ENCODE data around the gene ZGLP1. TPM values are rescaled to one million over a fixed set of nuclear protein-coding genes. Genes with fewer than 3 reads are reported as not detected.
A peak's percentile ranks its signal among the peaks of the same experiment; 100 is the strongest.

The ZGLP1 gene
- total and polyA plus RNA-seq, 2 of the 13 experiments (the other 11 are each of a cell fraction or from before 2014, with no cell fraction given) = 2.4 to 3.0 TPM

DNA sequence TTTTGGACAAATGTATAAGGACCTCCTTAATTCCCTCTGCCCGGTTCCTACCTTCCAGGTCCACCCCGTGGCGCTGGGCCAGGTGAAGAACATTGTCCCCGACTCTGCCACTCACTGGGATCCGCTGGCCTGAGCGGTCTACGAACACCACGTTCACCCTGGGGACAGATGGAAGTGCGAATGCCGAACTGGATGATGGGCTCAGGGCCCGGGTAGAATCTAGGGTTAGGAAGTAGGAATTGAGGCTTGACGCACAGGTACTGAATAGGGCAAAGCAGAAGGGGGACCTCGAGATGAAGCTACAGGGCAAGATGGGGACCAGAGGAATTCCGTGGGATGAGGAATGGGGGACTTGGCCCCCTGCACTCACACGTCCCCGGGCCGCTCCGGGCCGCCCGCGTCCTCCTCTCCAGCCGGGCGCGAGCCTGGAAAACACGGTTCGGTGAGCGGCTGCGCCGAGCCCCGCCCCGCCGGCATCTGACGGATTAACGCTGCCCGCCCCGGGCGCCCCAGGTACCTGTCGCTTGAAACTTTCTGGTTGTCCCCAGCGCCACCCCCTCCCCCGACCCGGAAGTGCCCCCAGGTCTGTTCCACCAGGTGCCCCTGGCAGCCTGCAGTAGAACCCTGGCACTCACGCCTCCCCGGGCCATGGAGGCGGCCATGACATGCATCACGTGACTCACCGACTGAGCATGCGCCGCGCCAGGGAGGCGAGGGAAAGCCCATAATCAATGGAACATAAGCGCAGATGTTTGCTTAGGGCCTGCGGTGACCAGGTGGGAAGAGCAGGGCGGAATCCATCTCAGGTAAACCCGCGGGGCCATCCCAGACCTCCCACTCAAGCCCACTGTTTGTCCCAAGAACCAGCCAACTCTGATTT, 6.0 kb upstream of the ZGLP1 start, which contains the start of gene FDX2 (continued):
- TF ChIP-seq, protein P1, sequence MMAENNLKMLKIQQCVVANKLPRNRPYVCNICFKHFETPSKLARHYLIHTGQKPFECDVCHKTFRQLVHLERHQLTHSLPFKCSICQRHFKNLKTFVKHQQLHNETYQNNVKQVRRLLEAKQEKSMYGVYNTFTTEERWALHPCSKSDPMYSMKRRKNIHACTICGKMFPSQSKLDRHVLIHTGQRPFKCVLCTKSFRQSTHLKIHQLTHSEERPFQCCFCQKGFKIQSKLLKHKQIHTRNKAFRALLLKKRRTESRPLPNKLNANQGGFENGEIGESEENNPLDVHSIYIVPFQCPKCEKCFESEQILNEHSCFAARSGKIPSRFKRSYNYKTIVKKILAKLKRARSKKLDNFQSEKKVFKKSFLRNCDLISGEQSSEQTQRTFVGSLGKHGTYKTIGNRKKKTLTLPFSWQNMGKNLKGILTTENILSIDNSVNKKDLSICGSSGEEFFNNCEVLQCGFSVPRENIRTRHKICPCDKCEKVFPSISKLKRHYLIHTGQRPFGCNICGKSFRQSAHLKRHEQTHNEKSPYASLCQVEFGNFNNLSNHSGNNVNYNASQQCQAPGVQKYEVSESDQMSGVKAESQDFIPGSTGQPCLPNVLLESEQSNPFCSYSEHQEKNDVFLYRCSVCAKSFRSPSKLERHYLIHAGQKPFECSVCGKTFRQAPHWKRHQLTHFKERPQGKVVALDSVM (CRISPR knock-in tag; IDR thresholded peaks at IDR 0.05) = no peak
- TF ChIP-seq ZNF207 (IDR thresholded peaks at IDR 0.05; ENCODE audit: borderline replicate concordance) = 0 out of 2 replicates have a peak, but pooled peaks have one; percentile 28
- TF ChIP-seq, protein P2, sequence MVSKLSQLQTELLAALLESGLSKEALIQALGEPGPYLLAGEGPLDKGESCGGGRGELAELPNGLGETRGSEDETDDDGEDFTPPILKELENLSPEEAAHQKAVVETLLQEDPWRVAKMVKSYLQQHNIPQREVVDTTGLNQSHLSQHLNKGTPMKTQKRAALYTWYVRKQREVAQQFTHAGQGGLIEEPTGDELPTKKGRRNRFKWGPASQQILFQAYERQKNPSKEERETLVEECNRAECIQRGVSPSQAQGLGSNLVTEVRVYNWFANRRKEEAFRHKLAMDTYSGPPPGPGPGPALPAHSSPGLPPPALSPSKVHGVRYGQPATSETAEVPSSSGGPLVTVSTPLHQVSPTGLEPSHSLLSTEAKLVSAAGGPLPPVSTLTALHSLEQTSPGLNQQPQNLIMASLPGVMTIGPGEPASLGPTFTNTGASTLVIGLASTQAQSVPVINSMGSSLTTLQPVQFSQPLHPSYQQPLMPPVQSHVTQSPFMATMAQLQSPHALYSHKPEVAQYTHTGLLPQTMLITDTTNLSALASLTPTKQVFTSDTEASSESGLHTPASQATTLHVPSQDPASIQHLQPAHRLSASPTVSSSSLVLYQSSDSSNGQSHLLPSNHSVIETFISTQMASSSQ (IDR thresholded peaks at IDR 0.05; ENCODE audit: low read depth) = no peak
- TF ChIP-seq, protein P2 (CRISPR knock-in tag; IDR thresholded peaks at IDR 0.05; ENCODE audit: borderline replicate concordance) = peak; percentile 43; the same call in 1 of the 2 replicates
- TF ChIP-seq, protein P3, sequence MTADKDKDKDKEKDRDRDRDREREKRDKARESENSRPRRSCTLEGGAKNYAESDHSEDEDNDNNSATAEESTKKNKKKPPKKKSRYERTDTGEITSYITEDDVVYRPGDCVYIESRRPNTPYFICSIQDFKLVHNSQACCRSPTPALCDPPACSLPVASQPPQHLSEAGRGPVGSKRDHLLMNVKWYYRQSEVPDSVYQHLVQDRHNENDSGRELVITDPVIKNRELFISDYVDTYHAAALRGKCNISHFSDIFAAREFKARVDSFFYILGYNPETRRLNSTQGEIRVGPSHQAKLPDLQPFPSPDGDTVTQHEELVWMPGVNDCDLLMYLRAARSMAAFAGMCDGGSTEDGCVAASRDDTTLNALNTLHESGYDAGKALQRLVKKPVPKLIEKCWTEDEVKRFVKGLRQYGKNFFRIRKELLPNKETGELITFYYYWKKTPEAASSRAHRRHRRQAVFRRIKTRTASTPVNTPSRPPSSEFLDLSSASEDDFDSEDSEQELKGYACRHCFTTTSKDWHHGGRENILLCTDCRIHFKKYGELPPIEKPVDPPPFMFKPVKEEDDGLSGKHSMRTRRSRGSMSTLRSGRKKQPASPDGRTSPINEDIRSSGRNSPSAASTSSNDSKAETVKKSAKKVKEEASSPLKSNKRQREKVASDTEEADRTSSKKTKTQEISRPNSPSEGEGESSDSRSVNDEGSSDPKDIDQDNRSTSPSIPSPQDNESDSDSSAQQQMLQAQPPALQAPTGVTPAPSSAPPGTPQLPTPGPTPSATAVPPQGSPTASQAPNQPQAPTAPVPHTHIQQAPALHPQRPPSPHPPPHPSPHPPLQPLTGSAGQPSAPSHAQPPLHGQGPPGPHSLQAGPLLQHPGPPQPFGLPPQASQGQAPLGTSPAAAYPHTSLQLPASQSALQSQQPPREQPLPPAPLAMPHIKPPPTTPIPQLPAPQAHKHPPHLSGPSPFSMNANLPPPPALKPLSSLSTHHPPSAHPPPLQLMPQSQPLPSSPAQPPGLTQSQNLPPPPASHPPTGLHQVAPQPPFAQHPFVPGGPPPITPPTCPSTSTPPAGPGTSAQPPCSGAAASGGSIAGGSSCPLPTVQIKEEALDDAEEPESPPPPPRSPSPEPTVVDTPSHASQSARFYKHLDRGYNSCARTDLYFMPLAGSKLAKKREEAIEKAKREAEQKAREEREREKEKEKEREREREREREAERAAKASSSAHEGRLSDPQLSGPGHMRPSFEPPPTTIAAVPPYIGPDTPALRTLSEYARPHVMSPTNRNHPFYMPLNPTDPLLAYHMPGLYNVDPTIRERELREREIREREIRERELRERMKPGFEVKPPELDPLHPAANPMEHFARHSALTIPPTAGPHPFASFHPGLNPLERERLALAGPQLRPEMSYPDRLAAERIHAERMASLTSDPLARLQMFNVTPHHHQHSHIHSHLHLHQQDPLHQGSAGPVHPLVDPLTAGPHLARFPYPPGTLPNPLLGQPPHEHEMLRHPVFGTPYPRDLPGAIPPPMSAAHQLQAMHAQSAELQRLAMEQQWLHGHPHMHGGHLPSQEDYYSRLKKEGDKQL (CRISPR knock-in tag; IDR thresholded peaks at IDR 0.05; ENCODE audit: low read depth) = 0 out of 2 replicates have a peak, but pooled peaks have one; percentile 27
- TF ChIP-seq SOX5 (CRISPR knock-in tag; IDR thresholded peaks at IDR 0.05; ENCODE audit: borderline replicate concordance) = peak; percentile 19; the same call in 1 of the 2 replicates
- 0 out of 2 replicates have a peak, but pooled peaks have one; percentile 13 for TF ChIP-seq CREB1 (IDR thresholded peaks at IDR 0.05)
- no peak for TF ChIP-seq CREB1 (CRISPR knock-in tag; IDR thresholded peaks at IDR 0.05)
- peak; percentile 82; the same call in 1 of the 2 replicates for TF ChIP-seq ZNF274 (CRISPR knock-in tag; IDR thresholded peaks at IDR 0.05)
- TF ChIP-seq MXD4 (CRISPR knock-in tag; IDR thresholded peaks at IDR 0.05) = peak; percentile 87
- no peak for TF ChIP-seq FIP1L1 (IDR thresholded peaks at IDR 0.05; ENCODE audit: borderline replicate concordance, insufficient read depth, low read depth, low read length)
- TF ChIP-seq, protein P4, sequence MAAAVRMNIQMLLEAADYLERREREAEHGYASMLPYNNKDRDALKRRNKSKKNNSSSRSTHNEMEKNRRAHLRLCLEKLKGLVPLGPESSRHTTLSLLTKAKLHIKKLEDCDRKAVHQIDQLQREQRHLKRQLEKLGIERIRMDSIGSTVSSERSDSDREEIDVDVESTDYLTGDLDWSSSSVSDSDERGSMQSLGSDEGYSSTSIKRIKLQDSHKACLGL (CRISPR knock-in tag; IDR thresholded peaks at IDR 0.05) = peak; percentile 89; the same call in 1 of the 2 replicates
- peak; percentile 42; the same call in 1 of the 2 replicates for TF ChIP-seq DMAP1 (CRISPR knock-in tag; IDR thresholded peaks at IDR 0.05)
- 0 out of 2 replicates have a peak, but pooled peaks have one; percentile 27 for TF ChIP-seq ZIK1 (CRISPR knock-in tag; IDR thresholded peaks at IDR 0.05; ENCODE audit: borderline replicate concordance, low read depth)

Data from HepG2 (cell line).